Thoracic aorta (tissue), 2 donors: Measurements from ENCODE around the gene GPATCH8. TPM values are rescaled to one million over a fixed set of nuclear protein-coding genes. Genes with fewer than 3 reads are reported as not detected.

Experiments used
- ATAC-seq: fragments of 150-250 bp; one replicate; pipeline ENCODE4 v1.8.0; 2017; ENCODE audit warnings: low read depth; ENCODE audit not compliant: insufficient number of reproducible peaks, low FRiP score
- DNase-seq: peaks from one replicate; pipeline ENCODE4 v3.0.0-alpha.2; 2020; ENCODE audit warnings: low spot score
- H3K27ac ChIP-seq, 2 donors: fragments of 200-600 bp; sonication (generic); 1 replicate in 1 of 2; 2 replicates in 1 of 2; pipeline ENCODE4 v1.5.1; 2016; ENCODE audit warnings: mild to moderate bottlenecking in 2 of 2, moderate library complexity in 2 of 2
- H3K27me3 ChIP-seq: fragments of 200-600 bp; sonication (generic); replicated peaks from 2 replicates; pipeline ENCODE4 v1.6.0; 2016; ENCODE audit warnings: mild to moderate bottlenecking; ENCODE audit not compliant: insufficient read depth
- H3K36me3 ChIP-seq: fragments of 200-600 bp; sonication (generic); one replicate; pipeline ENCODE4 v1.5.1; 2016
- H3K4me1 ChIP-seq, 2 donors: fragments of 200-600 bp; sonication (generic); 1 replicate in 1 of 2; 2 replicates in 1 of 2; pipeline versions ENCODE4 v1.5.1 to v1.6.0; 2016; ENCODE audit warnings: low read depth in 2 of 2, mild to moderate bottlenecking in 1 of 2; ENCODE audit not compliant: control insufficient read depth in 1 of 2
- H3K4me3 ChIP-seq: fragments of 200-600 bp; sonication (generic); 2 replicates; pipeline ENCODE4 v1.5.1; 2016; ENCODE audit warnings: mild to moderate bottlenecking
- H3K9me3 ChIP-seq: fragments of 200-600 bp; sonication (generic); 2 replicates; pipeline ENCODE4 v1.5.1; 2016
- total RNA-seq, 2 donors: library from RNA; depleted of rRNA; stranded (reverse); fragments of >200 nt; gene quantifications; one replicate each; pipeline versions ENCODE4 v1.1.0 to v1.2.3, GENCODE V29; 2016
- TF ChIP-seq, protein P1 (sequence below): fragments of 200-600 bp; sonication (generic); IDR thresholded peaks from one replicate; pipeline ENCODE4 v1.5.1; 2019; ENCODE audit warnings: antibody characterized with exemption

Gene GPATCH8
- total RNA-seq, 2 donors from 2014 or later = 39.3 to 56.1 TPM

DNA sequence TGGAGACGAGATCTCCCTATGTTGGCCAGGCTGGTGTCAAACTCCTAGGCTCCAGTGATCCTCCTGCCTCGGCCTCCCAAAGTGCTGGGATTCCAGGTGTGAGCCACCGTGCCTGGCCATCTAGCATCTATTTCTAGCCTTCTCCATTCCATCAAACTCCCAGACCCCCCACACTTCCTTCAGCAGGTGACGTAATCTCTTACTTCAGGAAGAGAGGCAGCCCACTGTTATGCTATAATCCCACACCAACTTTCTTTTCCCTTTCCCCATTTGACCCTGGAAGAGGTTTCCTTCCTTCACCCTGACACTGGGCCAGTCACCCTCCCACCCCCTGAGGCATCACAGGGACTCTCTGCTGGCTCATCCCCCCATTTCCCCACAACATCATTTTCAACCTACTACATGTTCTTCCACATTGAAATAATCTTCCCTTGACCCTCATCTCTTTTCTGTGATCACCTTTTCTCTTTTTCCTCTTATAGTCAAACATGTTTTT, 121.3 kb downstream of the GPATCH8 start:
- no peak for DNase-seq
- no peak for ATAC-seq
- Histone ChIP-seq H3K27ac (no peak overlapping the region), H3K36me3 (no peaks in the 10 kb centered on the region), H3K27me3 (no peaks in the 10 kb centered on the region), H3K9me3 (no peaks in the 10 kb centered on the region), H3K4me3 (no peak overlapping the region), H3K4me1 (peaks cover 0 to 19% of the 10 kb centered on the region in 2 donors)
- TF ChIP-seq, protein P1, sequence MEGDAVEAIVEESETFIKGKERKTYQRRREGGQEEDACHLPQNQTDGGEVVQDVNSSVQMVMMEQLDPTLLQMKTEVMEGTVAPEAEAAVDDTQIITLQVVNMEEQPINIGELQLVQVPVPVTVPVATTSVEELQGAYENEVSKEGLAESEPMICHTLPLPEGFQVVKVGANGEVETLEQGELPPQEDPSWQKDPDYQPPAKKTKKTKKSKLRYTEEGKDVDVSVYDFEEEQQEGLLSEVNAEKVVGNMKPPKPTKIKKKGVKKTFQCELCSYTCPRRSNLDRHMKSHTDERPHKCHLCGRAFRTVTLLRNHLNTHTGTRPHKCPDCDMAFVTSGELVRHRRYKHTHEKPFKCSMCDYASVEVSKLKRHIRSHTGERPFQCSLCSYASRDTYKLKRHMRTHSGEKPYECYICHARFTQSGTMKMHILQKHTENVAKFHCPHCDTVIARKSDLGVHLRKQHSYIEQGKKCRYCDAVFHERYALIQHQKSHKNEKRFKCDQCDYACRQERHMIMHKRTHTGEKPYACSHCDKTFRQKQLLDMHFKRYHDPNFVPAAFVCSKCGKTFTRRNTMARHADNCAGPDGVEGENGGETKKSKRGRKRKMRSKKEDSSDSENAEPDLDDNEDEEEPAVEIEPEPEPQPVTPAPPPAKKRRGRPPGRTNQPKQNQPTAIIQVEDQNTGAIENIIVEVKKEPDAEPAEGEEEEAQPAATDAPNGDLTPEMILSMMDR = no peak

DNA sequence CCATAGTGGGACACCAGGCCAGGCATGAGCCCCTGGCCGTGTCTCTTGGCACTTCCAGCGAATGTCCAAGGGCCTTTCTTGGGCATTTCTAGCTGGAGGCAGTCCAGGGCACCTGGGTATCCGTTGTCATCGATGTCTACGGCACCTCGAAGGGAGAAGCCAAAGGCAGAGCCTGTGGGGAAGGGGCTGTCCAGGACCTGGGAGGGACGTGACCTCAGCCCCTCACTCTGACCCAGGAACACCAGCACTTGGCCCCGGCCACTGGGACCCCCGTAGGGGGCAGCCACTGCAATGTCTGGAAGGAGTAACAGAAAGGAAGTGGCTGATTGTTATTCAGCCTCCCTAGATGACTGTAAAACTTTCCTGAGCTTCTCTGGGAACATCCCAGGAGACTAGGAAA, 122.4 kb downstream of the GPATCH8 start:
- TF ChIP-seq, protein P1 = no peak
- ATAC-seq = no peak
- Histone ChIP-seq H3K27me3 (no peaks in the 10 kb centered on the region), H3K4me1 (peaks cover 0 to 14% of the 10 kb centered on the region in 2 donors), H3K9me3 (no peaks in the 10 kb centered on the region), H3K4me3 (no peak overlapping the region), H3K36me3 (no peaks in the 10 kb centered on the region), H3K27ac (no peak overlapping the region)
- DNase-seq = no peak

DNA sequence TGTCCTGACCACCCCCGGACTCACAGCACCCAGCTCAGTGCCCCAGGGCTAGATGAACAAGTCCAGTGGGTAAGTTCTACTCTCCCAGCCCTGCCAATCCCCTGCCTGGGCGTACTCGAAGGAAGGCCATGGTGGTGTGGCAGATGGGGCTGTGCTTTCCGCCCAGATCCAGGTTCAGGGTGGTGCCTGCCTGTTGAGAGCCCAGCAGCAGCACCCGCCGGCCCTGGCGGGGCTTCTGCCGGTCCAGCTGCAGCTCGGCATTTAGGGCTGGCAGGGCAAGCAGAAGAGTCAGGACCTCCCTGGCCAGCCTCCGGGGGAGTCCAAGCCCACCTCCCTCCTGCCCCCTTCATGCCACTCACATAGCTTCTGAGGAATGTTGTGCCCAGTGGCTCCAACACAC, 123.3 kb downstream of the GPATCH8 start:
- DNase-seq (no peak), ATAC-seq (no peak)
- no peaks in the 10 kb centered on the region for H3K9me3 ChIP-seq
- TF ChIP-seq, protein P1 = no peak
- no peaks in the 10 kb centered on the region for H3K36me3 ChIP-seq
- H3K27me3 ChIP-seq = no peaks in the 10 kb centered on the region
- H3K4me1 ChIP-seq = peaks cover 0 to 6% of the 10 kb centered on the region in 2 donors
- H3K27ac ChIP-seq = no peak overlapping the region
- no peak overlapping the region for H3K4me3 ChIP-seq

DNA sequence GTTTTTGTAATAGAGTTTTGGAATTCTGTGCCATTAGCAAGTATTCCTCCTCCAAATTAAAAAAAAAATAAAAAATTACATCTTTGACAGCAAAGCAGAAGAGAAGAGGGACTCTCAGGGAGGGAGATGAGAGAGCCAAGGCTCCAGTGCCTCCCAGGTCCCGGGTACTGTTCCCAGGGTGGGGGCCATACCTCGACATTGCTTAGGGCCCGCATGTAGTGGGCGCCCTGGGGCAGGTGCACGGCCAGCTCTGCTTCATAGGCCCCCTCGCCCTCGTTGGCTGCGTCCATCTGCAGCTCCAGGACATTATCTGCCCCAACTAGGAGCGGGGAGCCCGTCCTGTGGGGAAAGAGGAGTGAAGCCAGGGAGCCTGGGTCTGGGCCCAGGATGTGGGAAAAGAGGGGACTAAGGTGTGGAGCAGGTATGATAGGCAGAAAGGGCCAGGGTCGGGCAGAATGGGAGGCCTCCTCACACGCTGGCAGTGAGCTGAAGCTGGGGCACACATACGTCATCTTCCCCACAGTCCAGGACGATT, 125.0 kb downstream of the GPATCH8 start:
- no peak for ATAC-seq
- Histone ChIP-seq H3K4me1 (no peaks in the 10 kb centered on the region), H3K4me3 (no peak overlapping the region), H3K36me3 (no peaks in the 10 kb centered on the region), H3K27ac (no peak overlapping the region), H3K9me3 (no peaks in the 10 kb centered on the region), H3K27me3 (no peaks in the 10 kb centered on the region)
- no peak for DNase-seq
- TF ChIP-seq, protein P1 = no peak

DNA sequence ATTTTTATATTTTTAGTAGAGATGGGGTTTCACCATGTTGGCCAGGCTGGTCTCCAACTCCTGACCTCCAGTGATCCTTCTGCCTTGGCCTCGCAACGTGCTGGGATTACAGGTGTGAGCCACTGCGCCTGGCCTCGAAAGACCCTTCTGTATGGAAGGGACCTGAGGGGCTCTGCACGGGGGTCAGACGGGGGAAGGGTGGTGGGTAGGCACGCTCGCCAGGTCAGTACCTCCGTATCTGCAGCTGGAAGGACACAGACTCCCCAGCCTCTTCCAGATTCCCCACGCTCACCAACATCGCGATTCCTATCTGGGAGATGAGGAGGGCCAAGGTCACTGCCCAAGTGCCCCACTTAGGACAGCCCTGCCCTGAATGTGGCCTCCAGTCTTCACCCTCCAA, 126.4 kb downstream of the GPATCH8 start:
- DNase-seq (no peak), ATAC-seq (no peak)
- no peaks in the 10 kb centered on the region for H3K4me1 ChIP-seq
- H3K4me3 ChIP-seq = no peak overlapping the region
- H3K27ac ChIP-seq = no peak overlapping the region
- H3K9me3 ChIP-seq = no peaks in the 10 kb centered on the region
- no peaks in the 10 kb centered on the region for H3K36me3 ChIP-seq
- H3K27me3 ChIP-seq = no peaks in the 10 kb centered on the region
- TF ChIP-seq, protein P1 = no peak
